DND-41 (cell line): ENCODE results near the gene FBN3.

Experiments
- ATAC-seq: fragments of 200-7000 bp; cut with Tn5 transposase; 3 replicates; pipeline ENCODE4 v1.9.1; 2021; ENCODE audit warnings: low read depth; ENCODE audit not compliant: insufficient read depth
- DNase-seq: peaks from one replicate; pipeline ENCODE4 v3.0.0-alpha.2; 2020
- H2AFZ ChIP-seq: 2 replicates; pipeline ENCODE4 v1.6.0; 2012; ENCODE audit warnings: low read depth, low read length
- H3K27ac ChIP-seq: 2 replicates; pipeline ENCODE4 v1.5.1; 2012; ENCODE audit warnings: low read length, inconsistent platforms
- H3K27me3 ChIP-seq: fragments of 200-600 bp; sonication (generic); 2 replicates; pipeline ENCODE4 v1.6.0; 2012; ENCODE audit warnings: low read length, mild to moderate bottlenecking, inconsistent platforms; ENCODE audit not compliant: insufficient read depth, poor library complexity
- H3K36me3 ChIP-seq: 2 replicates; pipeline ENCODE4 v1.5.1; 2012; ENCODE audit warnings: low read length, inconsistent platforms; ENCODE audit not compliant: insufficient read depth
- H3K4me1 ChIP-seq: 2 replicates; pipeline ENCODE4 v1.5.1; 2012; ENCODE audit warnings: mild to moderate bottlenecking, low read length; ENCODE audit not compliant: insufficient read depth
- H3K4me2 ChIP-seq: 2 replicates; pipeline ENCODE4 v1.6.0; 2012; ENCODE audit warnings: mild to moderate bottlenecking, moderate library complexity, low read length, inconsistent platforms; ENCODE audit not compliant: insufficient read depth
- H3K4me3 ChIP-seq, 2 experiments: fragments of 200-600 bp in 1 of 2; shearing (Covaris generic) in 1 of 2; 2 replicates each; pipeline ENCODE4 v1.5.1; 2012 to 2016; ENCODE audit warnings: inconsistent platforms in 2 of 2, low read length in 2 of 2, mild to moderate bottlenecking in 2 of 2, low read depth in 1 of 2, moderate library complexity in 1 of 2
- H3K79me2 ChIP-seq: 2 replicates; pipeline ENCODE4 v1.6.0; 2012; ENCODE audit warnings: low read length, inconsistent platforms; ENCODE audit not compliant: insufficient read depth
- H3K9ac ChIP-seq: 2 replicates; pipeline ENCODE4 v1.6.0; 2012; ENCODE audit warnings: low read depth, mild to moderate bottlenecking, inconsistent platforms, low read length, moderate library complexity
- H3K9me3 ChIP-seq: 2 replicates; pipeline ENCODE4 v1.5.1; 2012; ENCODE audit warnings: low read length, moderate library complexity, mild to moderate bottlenecking, inconsistent platforms; ENCODE audit not compliant: insufficient read depth, severe bottlenecking
- H4K20me1 ChIP-seq: 2 replicates; pipeline ENCODE4 v1.6.0; 2012; ENCODE audit warnings: low read length; ENCODE audit not compliant: insufficient read depth
- CTCF ChIP-seq: IDR thresholded peaks from 2 replicates; pipeline ENCODE4 v1.5.1; 2012; ENCODE audit warnings: borderline replicate concordance, low read length, moderate library complexity, mild to moderate bottlenecking; ENCODE audit not compliant: poor library complexity, severe bottlenecking; ENCODE audit errors: extremely low read depth
- EZH2 ChIP-seq: IDR thresholded peaks from 3 replicates; pipeline ENCODE4 v1.6.1; 2012; ENCODE audit warnings: borderline replicate concordance, low read depth, mild to moderate bottlenecking, moderate library complexity, low read length, inconsistent platforms; ENCODE audit not compliant: severe bottlenecking

FBN3 gene

GRCh38 chr19:8150178-8150865 lies 930 bp upstream of the FBN3 start:
- Histone ChIP-seq H3K4me2 (no peak overlapping the region), H3K9ac (no peak overlapping the region)
- ATAC-seq, result no peak

GRCh38 chr19:8148410-8149260 lies 757 bp downstream of the FBN3 start:
- DNase-seq, result no peak
- H3K27ac ChIP-seq, result no peak overlapping the region

More at GRCh38 chr19:8150178-8150865, 930 bp upstream of the FBN3 start:
- H3K9me3 ChIP-seq, result no peaks in the 10 kb centered on the region
- H2AFZ ChIP-seq, result no peak overlapping the region
- H3K4me3 ChIP-seq, result no peak overlapping the region
- DNase-seq, result no peak
- no peaks in the 10 kb centered on the region for H3K36me3 ChIP-seq
- no peaks in the 10 kb centered on the region for H4K20me1 ChIP-seq
- no peaks in the 10 kb centered on the region for H3K27me3 ChIP-seq
- no peak for TF ChIP-seq EZH2
- TF ChIP-seq CTCF, result no peak
- no peaks in the 10 kb centered on the region for H3K79me2 ChIP-seq
- H3K4me1 ChIP-seq, result no peaks in the 10 kb centered on the region
- H3K27ac ChIP-seq, result no peak overlapping the region

GRCh38 chr19:8148088-8148409 lies 1.3 kb downstream of the FBN3 start:
- DNase-seq (no peak), ATAC-seq (no peak)
- Histone ChIP-seq H4K20me1 (no peaks in the 10 kb centered on the region), H3K4me1 (no peaks in the 10 kb centered on the region), H3K79me2 (no peaks in the 10 kb centered on the region), H3K27ac (no peak overlapping the region), H3K9me3 (no peaks in the 10 kb centered on the region), H3K4me2 (no peak overlapping the region), H3K9ac (no peak overlapping the region), H3K36me3 (no peaks in the 10 kb centered on the region), H3K27me3 (peaks cover 2% of the 10 kb centered on the region), H3K4me3 (no peak overlapping the region), H2AFZ (no peak overlapping the region; the same call in 1 of the 2 replicates)
- no peak for TF ChIP-seq CTCF
- TF ChIP-seq EZH2, result no peak

More at GRCh38 chr19:8148410-8149260, 757 bp downstream of the FBN3 start:
- no peak overlapping the region; the same call in 1 of the 2 replicates for H2AFZ ChIP-seq
- no peak overlapping the region for H3K9ac ChIP-seq
- no peaks in the 10 kb centered on the region for H4K20me1 ChIP-seq
- no peak overlapping the region for H3K4me2 ChIP-seq
- ATAC-seq, result no peak
- H3K36me3 ChIP-seq, result no peaks in the 10 kb centered on the region
- H3K4me3 ChIP-seq, result no peak overlapping the region
- no peaks in the 10 kb centered on the region for H3K79me2 ChIP-seq
- H3K27me3 ChIP-seq, result peaks cover 2% of the 10 kb centered on the region
- H3K9me3 ChIP-seq, result no peaks in the 10 kb centered on the region
- H3K4me1 ChIP-seq, result no peaks in the 10 kb centered on the region
- TF ChIP-seq CTCF (no peak), EZH2 (no peak)
